Measurements from ENCODE around the gene MZB1. TPM values are rescaled to one million over a fixed set of nuclear protein-coding genes. Genes with fewer than 3 reads are reported as not detected.

The MZB1 gene
- polyA plus RNA-seq, 1 donor from 2014 or later = not detected

DNA sequence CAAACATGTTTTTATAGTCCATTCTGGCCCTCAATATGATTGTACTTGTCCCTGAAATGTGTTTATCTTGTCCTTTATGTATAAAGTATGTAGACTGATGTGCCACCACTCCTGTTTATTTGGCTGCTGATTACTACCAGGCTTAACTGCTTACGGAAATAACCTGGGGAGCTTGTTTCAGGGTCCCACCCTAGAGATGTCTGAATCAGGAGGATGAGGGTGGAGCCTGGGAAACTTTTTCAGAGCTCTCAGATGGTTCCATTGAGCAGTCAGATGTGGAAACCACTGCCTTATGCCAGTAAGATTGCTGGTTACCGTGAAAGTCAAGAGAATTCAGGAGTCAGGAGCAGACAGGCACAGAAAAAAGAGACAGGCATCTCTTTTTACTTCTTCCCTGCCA is 25.8 kb downstream of the MZB1 start:
- H3K4me2 ChIP-seq (ENCODE audit: low read length) = no peak overlapping the region
- H2AFZ ChIP-seq (ENCODE audit: low read depth, low read length) = no peak overlapping the region
- H3K4me3 ChIP-seq (ENCODE audit: low read length) = no peak overlapping the region
- no peaks in the 10 kb centered on the region for H4K20me1 ChIP-seq (ENCODE audit: insufficient read depth)
- peaks cover 17% of the 10 kb centered on the region for H3K36me3 ChIP-seq (ENCODE audit: insufficient read depth, low read length)
- TF ChIP-seq, protein P1, sequence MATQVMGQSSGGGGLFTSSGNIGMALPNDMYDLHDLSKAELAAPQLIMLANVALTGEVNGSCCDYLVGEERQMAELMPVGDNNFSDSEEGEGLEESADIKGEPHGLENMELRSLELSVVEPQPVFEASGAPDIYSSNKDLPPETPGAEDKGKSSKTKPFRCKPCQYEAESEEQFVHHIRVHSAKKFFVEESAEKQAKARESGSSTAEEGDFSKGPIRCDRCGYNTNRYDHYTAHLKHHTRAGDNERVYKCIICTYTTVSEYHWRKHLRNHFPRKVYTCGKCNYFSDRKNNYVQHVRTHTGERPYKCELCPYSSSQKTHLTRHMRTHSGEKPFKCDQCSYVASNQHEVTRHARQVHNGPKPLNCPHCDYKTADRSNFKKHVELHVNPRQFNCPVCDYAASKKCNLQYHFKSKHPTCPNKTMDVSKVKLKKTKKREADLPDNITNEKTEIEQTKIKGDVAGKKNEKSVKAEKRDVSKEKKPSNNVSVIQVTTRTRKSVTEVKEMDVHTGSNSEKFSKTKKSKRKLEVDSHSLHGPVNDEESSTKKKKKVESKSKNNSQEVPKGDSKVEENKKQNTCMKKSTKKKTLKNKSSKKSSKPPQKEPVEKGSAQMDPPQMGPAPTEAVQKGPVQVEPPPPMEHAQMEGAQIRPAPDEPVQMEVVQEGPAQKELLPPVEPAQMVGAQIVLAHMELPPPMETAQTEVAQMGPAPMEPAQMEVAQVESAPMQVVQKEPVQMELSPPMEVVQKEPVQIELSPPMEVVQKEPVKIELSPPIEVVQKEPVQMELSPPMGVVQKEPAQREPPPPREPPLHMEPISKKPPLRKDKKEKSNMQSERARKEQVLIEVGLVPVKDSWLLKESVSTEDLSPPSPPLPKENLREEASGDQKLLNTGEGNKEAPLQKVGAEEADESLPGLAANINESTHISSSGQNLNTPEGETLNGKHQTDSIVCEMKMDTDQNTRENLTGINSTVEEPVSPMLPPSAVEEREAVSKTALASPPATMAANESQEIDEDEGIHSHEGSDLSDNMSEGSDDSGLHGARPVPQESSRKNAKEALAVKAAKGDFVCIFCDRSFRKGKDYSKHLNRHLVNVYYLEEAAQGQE (IDR thresholded peaks at IDR 0.05; ENCODE audit: borderline replicate concordance) = no peak
- no peak for TF ChIP-seq EP300 (conservative IDR thresholded peaks at IDR 0.05; ENCODE audit: poor library complexity, severe bottlenecking)
- no peak for TF ChIP-seq POLR2AphosphoS5 (IDR thresholded peaks at IDR 0.05)
- TF ChIP-seq EZH2 (IDR thresholded peaks at IDR 0.05; ENCODE audit: borderline replicate concordance, insufficient read depth, low read length, poor library complexity, severe bottlenecking) = no peak
- no peak for TF ChIP-seq MXI1 (conservative IDR thresholded peaks at IDR 0.05; ENCODE audit: poor library complexity, severe bottlenecking)
- TF ChIP-seq, protein P2, sequence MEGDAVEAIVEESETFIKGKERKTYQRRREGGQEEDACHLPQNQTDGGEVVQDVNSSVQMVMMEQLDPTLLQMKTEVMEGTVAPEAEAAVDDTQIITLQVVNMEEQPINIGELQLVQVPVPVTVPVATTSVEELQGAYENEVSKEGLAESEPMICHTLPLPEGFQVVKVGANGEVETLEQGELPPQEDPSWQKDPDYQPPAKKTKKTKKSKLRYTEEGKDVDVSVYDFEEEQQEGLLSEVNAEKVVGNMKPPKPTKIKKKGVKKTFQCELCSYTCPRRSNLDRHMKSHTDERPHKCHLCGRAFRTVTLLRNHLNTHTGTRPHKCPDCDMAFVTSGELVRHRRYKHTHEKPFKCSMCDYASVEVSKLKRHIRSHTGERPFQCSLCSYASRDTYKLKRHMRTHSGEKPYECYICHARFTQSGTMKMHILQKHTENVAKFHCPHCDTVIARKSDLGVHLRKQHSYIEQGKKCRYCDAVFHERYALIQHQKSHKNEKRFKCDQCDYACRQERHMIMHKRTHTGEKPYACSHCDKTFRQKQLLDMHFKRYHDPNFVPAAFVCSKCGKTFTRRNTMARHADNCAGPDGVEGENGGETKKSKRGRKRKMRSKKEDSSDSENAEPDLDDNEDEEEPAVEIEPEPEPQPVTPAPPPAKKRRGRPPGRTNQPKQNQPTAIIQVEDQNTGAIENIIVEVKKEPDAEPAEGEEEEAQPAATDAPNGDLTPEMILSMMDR (IDR thresholded peaks at IDR 0.05; ENCODE audit: poor library complexity, severe bottlenecking) = no peak
- TF ChIP-seq RAD21 (conservative IDR thresholded peaks at IDR 0.05) = no peak
- no peak for TF ChIP-seq SMC3 (conservative IDR thresholded peaks at IDR 0.05; ENCODE audit: poor library complexity)
- TF ChIP-seq TAF1 (IDR thresholded peaks at IDR 0.05; ENCODE audit: low read depth) = no peak
- H3K9ac ChIP-seq (ENCODE audit: low read length) = no peak overlapping the region
- H3K27me3 ChIP-seq (ENCODE audit: insufficient read depth, low read depth, low read length) = no peaks in the 10 kb centered on the region
- H3K9me3 ChIP-seq (ENCODE audit: low read length) = no peaks in the 10 kb centered on the region
- no peak overlapping the region for H3K27ac ChIP-seq (ENCODE audit: low read length)
- H3K9me2 ChIP-seq (ENCODE audit: insufficient read depth, low read length) = no peaks in the 10 kb centered on the region
- H3F3A ChIP-seq (ENCODE audit: insufficient read depth, low read length, poor library complexity, severe bottlenecking) = no peaks in the 10 kb centered on the region
- H3K79me2 ChIP-seq (replicated peaks; ENCODE audit: insufficient read depth, low read length) = peaks cover 26% of the 10 kb centered on the region

DNA sequence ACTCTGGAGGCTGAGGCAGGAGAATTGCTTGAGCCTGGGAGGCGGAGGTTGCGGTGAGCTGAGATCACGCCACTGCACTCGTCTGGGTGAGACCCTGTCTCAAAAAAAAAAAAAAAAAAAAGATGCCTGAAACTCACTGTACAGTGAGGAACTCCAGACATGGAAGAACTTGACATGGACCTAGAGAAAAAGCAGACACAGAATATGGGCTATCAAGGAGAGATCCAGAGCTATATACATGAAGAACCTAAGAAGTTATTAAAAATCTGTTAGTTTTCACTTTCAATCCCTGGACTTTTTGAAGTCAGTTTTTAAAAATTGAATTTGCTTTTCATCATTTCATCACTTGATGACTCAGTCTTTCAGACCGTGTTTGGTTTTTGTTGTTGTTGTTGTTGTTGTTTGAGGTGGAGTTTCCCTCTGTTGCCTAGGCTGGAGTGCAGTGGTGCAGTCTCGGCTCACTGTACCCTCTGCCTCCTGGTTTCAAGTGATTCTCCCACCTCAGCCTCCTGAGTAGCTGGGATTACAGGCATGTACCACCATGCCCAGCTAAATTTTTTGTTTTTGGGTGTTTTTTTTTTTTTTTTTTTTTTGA is 27.8 kb downstream of the MZB1 start:
- TF ChIP-seq MXI1 (conservative IDR thresholded peaks at IDR 0.05; ENCODE audit: poor library complexity, severe bottlenecking) (no peak), EP300 (conservative IDR thresholded peaks at IDR 0.05; ENCODE audit: poor library complexity, severe bottlenecking) (no peak), TAF1 (IDR thresholded peaks at IDR 0.05; ENCODE audit: low read depth) (no peak), POLR2AphosphoS5 (IDR thresholded peaks at IDR 0.05) (no peak), RAD21 (conservative IDR thresholded peaks at IDR 0.05) (no peak), SMC3 (conservative IDR thresholded peaks at IDR 0.05; ENCODE audit: poor library complexity) (no peak), EZH2 (IDR thresholded peaks at IDR 0.05; ENCODE audit: borderline replicate concordance, insufficient read depth, low read length, poor library complexity, severe bottlenecking) (no peak)
- TF ChIP-seq, protein P1 (IDR thresholded peaks at IDR 0.05; ENCODE audit: borderline replicate concordance) = no peak
- TF ChIP-seq, protein P2 (IDR thresholded peaks at IDR 0.05; ENCODE audit: poor library complexity, severe bottlenecking) = no peak
- H3K79me2 ChIP-seq (replicated peaks; ENCODE audit: insufficient read depth, low read length) = peaks cover 44% of the 10 kb centered on the region
- H3K27me3 ChIP-seq (ENCODE audit: insufficient read depth, low read depth, low read length) = no peaks in the 10 kb centered on the region
- no peak overlapping the region for H3K4me3 ChIP-seq (ENCODE audit: low read length)
- H3K27ac ChIP-seq (ENCODE audit: low read length) = no peak overlapping the region
- H3K36me3 ChIP-seq (ENCODE audit: insufficient read depth, low read length) = peaks cover 12% of the 10 kb centered on the region
- H3F3A ChIP-seq (ENCODE audit: insufficient read depth, low read length, poor library complexity, severe bottlenecking) = no peaks in the 10 kb centered on the region
- no peaks in the 10 kb centered on the region for H3K9me2 ChIP-seq (ENCODE audit: insufficient read depth, low read length)
- H3K4me2 ChIP-seq (ENCODE audit: low read length) = no peak overlapping the region
- no peaks in the 10 kb centered on the region for H3K9me3 ChIP-seq (ENCODE audit: low read length)
- no peaks in the 10 kb centered on the region for H4K20me1 ChIP-seq (ENCODE audit: insufficient read depth)
- H2AFZ ChIP-seq (ENCODE audit: low read depth, low read length) = no peak overlapping the region
- H3K9ac ChIP-seq (ENCODE audit: low read length) = no peak overlapping the region

Measured in neural cell (in vitro differentiated cells).